Hindlimb muscle (tissue), 1 donor: ENCODE data around the gene MCF2L2. TPM values are rescaled to one million over a fixed set of nuclear protein-coding genes. Genes with fewer than 3 reads are reported as not detected.

Experiments used
- DNase-seq: peaks from one replicate; pipeline ENCODE4 v3.0.0-alpha.2; 2013
- polyA plus RNA-seq: library from polyadenylated mRNA; unstranded; fragments of 120-200 nt; gene quantifications from one replicate; pipeline ENCODE4 v1.2.1, GENCODE V29; 2013; ENCODE audit not compliant: insufficient read length

MCF2L2 gene
- polyA plus RNA-seq, 1 donor: 0.21 TPM

DNA sequence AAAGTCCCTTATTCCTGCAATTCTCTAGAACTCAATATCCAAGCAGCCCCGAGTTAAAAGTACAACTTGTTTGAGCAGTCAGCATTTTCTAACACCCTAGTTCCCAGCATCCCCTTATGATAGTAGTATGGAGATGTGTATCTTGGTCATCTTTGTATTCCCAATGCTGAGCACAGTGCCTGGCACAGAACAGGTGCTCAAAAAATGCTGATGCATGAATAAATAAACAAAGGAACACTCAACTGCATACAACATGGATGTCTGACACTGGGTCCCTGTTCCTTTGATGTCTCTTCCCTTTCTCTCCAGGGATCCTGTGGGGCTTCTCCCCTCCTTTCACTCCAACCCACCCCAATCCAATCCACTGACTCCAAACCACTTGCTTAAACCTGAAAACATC is 199.2 kb downstream of the MCF2L2 start:
- DNase-seq: no peak

DNA sequence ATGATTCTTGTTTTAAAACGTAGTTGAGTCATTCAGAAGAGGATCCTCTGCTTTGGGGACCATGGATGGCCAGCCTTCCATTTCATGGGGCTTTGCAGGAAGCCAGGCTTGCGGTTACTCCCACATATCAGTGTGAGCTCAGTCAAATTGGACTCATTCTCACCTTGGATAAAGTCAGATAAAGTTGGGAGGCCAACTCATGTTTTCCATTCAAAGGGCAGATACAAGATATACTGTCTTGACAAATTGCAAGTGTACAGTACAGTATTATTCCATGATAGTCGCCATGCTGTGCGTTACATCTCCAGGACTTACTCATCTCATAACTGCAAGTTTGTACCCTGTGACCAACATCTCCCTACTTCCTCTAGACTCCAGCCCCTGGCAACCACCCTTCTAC is 200.8 kb downstream of the MCF2L2 start:
- no peak for DNase-seq

DNA sequence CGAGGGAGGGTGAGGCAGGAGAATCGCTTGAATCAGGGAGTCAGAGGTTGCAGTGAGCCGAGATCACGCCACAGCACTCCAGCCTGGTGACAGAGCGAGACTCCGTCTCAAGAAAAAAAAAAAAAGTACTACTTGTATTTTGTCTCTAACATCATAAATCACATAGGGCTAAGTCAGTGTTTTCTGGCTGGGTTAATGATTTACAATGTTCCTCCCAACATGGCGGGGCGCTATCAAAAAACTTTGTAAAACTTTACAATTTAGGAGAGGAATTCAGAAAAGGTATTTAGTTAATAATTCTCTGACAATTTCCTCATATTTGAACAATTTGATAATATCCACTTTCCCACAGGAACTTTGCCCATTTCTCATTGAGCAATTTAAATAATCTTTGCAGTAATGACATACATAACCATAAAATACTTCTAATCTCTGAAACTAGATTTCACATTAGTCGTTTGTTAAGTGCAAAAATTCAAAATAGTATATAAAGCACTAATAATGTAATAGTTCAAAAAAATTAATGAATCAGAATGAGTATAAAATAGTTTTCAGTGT is 202.0 kb downstream of the MCF2L2 start:
- no peak for DNase-seq

DNA sequence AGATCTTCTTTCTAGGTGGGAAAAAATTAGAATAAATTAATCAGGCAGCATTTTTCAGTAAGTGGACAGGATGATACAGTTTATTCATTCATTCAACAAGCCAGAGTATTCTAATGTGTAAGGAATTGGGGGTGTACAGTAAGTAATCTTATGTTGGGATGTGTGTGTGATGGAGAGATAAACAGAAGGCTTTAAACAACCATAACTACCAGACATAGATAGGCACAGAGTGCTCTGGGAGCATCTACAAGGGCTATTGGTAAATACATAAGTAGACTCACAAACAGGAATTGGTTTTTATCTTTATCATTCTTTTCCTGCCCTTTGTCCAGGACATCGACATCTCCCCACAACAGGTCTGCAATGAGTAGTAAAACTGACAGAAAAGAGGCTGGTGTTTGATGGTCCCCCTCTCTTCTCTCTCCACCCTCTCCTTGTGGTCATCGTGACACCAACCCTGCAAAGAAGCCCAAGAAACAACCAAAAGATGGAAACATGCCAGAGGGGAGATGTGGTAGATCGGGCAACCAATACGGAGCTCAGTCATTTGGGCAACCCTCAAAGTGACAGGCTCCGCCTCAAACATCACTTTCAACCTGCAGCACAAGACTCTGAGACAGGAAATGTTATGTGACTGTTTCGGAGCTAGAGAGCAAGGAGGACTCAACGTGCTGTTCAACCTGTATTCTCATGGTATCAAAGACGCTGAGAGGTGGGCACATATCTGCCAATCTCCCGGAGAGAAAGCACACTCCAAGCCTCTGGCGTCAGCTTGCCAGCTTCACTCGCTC is 204.0 kb downstream of the MCF2L2 start:
- no peak for DNase-seq

DNA sequence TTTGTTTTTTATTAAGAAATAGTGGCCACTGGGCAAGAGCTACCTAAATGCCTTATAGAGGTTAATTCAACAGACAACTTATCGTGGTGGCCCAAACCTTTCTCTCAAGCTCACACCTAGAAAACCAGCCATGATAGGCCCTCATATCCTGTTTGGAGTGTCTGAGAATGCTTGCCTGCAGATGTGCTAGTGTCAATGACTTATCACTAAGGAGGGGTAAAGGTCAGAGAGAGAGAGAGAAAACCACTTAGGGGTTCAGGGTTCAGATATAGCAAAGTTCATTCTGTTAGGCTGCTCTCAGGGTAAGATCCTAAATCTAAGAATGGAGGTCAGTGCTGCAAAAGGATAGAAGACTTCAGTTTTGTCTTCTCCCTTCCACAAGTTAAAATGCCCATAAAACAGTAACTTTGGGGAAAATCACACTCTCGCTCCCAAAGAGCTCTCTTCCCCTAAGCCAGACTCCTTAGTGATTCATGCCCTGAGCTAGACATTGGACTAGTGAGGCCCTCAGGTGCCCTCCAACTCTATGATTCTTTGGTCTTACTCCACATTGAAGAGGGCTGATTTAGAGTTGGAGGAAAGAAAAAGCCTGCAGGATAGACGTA is 205.7 kb downstream of the MCF2L2 start:
- no peak for DNase-seq

DNA sequence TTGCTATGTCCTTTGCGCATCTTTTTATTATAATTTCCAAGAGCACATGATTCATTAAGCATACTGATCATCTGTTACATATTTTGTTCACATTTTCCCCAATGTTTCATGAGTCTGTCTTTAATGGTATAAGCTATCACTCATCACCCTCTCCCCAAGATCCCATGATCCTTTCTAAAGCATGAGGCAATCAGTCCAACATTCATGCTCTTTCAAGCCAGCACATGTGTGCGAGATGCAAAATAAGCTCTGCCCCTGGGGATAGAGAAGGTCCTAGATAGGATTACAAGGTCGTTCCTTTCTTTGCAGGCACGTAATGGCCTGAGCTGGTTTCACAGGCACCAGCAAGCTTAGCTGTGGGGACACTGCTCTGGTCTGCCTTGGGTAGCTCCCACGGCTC is 207.6 kb downstream of the MCF2L2 start:
- no peak for DNase-seq

DNA sequence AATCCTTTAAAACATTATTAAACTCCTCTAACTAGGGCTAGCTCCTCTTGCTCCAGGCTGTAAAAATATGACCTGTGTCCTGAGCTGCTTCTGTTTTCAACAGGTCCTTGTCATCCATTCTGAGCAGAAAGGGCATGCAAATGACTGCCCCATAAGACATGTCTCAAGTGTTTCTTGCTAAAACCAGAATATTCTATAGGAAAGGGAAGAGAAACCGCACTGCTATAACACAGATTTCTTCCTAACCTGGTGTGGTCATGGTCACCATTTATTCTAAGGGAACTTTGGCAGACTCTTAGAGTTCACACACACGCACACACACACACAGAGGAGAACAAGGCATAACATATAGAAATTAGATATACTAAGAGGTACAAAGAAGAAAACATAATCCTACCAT is 209.6 kb downstream of the MCF2L2 start:
- no peak for DNase-seq

DNA sequence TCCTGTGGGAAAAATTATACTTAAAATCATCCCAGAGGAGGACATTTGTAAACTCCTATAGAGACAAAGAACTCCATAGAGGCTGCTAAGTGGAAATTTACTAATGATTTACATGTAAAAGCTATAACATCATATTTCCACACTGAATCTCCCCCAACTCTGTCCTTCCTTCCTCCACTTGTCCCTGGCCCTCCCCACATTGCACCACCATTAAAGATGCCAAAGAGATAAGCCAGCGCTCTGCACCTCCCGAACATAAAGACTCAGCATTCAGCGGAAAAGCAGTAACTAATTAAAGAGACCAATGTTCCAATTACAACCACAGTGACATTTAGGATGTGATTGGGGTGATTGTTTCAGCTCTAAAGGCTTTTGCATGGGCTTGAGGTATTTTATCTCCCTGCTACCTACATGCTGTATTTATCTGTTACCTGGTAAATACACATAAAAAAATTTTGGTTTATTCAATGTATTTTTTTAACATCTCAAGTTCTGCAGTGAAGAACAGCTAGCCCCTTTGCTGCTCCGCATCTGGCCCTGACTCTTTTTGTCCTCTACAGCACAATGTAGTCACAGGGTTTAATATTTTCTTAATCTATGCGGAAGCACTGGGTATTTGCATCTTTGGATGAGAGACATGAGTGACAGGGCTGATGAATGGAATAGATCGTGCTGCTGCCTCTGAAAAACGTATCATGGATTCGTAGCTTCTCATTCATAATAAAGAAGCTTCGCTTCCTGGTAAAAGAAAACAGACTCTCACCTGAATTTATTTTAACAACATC is 210.7 kb downstream of the MCF2L2 start:
- no peak for DNase-seq

DNA sequence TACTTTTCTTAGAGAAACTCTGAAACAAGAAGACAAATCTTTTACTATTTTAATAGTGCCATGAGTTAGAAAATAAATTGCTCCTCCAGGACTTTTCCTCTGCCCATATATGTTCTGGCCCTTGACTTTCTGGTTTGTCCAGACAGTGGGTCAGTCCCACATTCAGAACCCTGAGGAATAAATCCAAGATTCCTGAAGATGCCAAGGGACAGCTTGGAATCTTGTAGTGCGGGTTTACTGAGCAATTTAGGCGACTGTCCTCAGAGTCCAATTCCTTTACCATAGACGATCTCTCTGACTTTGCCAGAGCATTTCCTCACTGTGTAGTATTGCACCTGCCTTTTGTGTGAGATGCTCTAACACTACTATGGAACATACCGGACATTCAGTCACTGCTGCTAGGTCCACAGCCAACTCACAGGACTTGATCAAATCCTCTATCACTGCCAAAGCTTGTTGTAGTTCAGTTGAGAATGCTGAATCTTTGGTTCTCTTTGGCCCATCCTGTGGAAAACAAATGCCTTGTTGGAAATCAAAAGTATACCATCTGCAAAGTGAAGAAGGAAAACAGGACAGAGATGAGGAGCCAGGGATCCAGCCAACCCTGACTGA is 212.7 kb downstream of the MCF2L2 start:
- DNase-seq: no peak

DNA sequence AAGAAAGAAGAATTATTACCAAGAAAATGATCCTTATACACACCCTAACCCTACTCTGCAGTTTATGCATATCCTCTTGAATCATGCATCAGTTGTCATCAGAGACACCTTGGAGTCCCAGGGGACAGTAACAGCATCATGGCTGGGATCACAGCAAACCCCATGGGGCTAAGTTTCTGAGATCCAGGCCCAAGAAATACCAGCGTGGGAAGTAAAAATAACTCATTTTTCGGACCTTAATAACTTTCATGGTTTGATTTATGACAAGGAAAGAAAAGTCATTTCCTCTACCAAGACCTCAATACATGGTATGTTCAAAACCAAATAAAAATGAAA is 214.2 kb downstream of the MCF2L2 start:
- no peak for DNase-seq

DNA sequence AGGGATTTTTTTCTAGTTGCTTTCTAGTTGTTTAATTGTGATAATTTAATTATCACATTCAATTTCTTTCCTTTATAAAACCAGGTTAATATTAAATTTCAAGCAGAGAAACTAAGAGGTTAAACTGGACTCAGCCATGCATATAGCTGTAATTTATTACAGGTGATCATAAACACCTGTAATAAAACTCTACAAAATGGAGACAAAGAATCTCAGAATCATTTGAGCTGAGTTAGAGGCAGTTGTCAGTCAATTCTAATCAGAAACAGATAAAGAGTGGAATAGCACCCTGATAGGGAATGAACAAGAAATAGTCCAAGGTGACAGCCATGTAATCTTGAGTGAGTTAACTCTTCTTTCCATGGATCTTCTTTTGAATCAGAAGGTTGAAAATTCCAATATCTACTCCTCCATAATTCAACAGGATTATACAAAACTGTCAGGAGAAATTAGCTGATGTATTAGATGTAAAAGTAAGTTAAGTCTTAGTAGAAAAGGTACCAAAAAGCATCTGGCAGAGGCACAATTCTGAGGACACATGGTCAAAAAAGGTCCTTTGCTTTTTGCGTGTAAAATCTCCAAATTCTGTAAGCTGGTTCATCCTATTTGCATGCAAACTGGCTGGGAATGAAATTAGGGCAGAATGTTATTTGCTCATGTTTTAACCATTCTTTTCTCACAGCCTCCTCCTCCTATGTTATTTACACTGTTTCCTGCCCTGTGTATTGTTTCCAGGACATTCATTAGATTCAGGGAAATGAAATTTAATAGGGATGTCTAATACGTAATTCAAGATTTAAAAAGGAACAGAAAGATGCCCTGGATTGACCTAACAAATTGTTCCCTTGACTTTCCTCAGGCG is 214.8 kb downstream of the MCF2L2 start:
- no peak for DNase-seq

DNA sequence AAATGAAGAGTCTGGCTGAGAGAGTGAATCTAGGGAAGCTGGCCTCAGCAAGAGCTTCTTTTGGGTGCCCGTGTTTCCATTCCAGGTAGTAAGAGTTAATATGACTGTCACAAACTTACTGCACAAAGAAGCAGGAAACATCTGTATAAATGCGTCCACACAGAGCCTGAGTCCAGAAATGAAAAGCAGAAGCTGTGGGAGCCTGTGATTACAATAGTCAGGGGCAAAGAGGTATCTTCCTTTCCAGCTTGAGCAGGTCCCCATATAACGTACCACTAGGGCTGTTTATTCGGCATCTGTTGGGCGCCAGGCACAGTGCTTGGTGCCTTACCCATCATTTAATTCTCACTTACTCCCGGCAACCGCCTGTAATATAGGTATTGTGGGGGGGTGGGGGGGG is 215.9 kb downstream of the MCF2L2 start:
- no peak for DNase-seq

DNA sequence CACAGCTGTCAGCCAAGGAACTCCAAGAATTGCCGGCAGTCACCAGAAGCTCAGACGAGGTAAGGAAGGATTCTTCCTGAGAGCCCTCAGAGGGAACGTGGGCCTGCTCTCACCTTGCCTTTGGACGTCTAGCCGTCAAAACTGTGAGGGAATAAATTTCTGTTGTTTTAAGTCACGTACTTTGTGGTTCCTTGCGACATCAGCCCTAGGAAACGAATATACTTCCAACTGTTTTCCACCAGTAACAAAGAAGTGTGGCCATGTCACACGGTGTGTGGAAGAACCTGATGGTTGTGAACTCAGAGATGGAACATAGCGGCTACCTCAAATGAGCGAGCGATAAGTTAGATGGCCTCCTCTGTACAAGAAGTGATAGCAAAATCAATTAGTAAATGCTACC is 216.3 kb downstream of the MCF2L2 start:
- no peak for DNase-seq

DNA sequence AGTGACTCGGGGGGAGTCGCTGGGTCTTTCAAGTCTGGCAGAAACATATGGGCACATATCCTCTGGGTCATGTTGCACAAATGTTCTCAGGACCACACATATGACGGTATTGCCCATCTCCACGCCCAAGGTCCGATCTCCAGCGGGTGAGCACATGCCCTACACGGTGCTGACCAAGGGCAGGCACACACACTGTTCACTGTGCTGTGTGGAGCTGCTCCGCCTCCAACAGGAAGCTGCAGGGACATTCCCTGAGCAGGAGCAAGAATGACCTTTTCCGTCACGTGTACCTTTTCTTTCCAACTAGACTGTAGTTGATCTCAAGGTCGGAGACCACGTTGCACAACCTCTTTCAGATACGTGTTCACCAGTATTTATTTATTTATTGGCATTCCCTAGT is 217.1 kb downstream of the MCF2L2 start:
- DNase-seq: no peak

DNA sequence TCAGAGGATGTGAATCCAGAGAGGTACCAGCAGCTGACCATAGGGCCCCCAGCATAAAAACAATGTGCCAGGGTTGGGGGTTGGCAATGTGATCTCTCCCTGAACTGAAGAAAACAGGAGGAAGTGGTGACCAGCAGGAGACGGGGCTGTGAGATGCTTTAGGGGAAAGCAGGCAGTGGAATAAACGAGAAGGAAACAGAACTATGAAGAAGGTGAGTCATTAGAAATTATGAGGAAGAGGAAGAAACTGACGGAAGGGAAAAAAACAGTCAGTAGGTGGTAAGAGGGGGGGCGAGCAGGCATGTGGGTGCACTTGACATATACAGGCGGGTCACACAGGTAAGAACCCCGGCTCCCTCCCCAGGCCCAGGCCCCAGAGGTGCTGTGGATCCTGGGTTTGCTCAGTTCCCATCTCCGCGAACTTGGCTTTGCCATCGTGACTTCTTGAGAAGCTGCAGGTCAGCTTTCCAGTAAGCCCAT is 217.5 kb downstream of the MCF2L2 start:
- no peak for DNase-seq

DNA sequence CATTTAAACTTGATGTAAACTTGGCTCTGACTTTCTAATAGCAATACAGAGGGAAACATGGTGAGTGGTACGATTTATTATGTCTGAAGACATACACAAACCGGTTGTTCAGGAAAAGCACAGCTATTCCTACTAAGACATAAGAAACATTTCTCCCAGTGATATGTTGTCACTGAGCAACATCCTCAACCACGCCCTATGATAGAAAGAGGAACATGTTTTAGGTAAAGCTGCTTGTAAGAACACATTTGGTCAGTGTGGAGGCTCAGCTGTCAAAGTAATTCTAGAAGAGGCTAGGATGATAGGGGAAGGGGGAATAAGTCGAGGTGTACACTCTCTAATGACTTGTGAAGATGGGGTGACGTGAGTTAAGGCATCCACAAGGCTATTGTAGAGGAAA is 218.1 kb downstream of the MCF2L2 start:
- DNase-seq: no peak

DNA sequence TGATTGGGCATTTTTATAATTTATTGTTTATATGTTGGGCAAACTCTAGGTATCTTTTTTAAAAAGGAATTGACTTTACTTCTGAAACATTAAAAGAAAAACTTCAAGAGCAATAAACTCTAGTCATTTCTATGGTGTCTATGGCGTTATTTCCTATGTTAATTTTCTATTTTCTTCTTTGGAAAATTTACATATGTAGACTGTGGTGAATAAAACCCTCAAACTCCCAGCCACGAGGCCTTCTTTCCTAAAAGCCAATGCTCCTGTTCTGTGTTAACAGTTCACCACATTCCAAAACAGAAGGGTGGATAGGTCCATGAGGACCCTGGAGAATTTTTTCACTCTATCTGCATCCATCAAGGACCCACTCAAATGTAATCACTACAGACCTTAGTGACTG is 219.6 kb downstream of the MCF2L2 start:
- DNase-seq: no peak

DNA sequence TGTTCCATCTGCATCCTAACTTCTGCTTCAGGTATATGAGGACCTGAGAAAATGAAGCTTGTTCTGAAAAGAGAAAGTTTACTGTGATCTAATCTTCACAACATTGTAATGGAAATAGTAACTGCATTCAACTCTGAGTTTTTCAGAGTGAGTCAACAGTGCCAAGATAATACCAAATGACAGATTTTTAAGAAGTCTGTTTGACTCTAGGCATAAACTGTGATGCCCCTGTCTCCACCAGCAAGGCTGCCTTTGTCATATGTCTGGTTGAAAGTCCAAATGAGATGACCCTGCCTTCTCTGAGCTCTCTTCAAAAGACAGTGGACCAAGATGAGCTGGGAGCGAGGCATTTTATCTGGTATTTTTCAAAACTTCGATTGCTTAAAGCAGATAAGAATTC is 220.2 kb downstream of the MCF2L2 start:
- no peak for DNase-seq

DNA sequence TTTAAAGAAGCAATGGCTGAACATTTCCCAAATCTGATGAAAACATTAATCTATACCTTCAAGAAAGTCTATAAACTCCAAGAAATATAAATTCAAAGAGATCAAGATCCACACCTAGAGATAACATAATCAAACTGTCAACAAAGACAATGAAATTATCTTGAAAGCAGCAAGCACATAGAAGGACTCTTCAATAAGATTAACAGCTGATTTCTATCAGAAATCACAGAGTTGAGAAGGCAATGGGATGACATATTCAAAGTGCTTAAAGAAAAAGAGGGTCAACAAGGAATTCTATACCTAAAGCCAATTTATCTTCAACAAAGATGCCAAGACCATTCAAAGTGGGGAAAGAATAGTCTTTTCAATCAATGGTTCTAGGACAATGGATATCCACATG is 224.7 kb downstream of the MCF2L2 start:
- no peak for DNase-seq

DNA sequence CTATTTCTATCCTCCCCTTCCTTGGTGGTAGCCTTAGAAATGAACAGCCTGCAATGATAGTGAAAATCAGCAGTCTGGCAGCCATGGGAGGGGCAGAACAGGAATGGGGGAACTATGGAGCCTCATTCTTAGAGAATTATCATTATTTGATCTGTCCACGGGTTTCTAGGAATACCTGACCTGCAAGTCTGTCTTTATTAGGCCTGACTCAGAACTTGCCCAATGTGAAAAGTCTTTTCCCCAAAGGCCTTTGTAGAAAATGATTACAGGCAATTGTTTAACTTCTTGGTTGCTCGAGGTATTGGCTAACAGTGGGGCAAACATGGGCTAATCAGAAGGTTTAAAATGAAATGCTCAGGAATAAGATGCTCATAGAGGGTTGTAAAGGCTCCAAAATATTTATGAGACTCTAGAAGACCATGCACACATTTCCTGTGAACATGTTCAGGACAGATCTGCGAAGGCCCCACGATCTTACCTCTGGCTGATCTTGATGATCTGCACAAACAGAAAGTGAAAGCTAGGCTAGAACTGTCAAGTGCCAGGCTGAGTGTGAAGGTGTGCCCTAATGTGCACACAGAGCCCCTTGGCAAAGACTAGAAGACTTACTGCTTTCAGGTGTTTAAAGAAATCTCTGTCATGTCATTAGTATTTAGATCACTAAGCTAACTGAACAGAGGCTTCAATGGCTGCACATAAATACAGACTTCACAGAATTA is 226.3 kb downstream of the MCF2L2 start:
- DNase-seq: no peak

DNA sequence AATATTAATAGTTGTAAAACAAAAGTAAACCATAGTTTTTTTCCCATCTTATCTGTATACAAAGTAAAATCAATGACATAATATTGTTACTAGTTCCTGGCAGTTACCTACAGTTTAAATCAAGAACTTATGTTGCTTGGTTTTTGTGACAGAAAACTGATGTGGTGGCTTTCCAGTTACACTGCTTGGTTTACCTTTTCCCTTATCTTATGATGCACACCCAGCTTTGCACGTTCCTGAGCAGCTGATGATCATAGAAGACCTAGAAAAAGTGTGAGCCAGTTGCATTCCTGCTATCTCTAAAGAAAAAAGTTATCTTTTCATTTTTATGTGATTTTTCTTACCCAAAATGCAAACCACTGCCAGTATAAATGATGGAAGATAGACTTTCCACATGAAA is 229.5 kb downstream of the MCF2L2 start:
- DNase-seq: no peak
